GM21526 (cell line): ENCODE data around the gene KRTAP5-5.

Experiments
- ATAC-seq: cut with Tn5 transposase; IDR thresholded peaks from one replicate; pipeline ENCODE4 v1.9.1; 2021; ENCODE audit warnings: moderate library complexity; ENCODE audit not compliant: unreplicated experiment, low FRiP score

Gene KRTAP5-5

DNA sequence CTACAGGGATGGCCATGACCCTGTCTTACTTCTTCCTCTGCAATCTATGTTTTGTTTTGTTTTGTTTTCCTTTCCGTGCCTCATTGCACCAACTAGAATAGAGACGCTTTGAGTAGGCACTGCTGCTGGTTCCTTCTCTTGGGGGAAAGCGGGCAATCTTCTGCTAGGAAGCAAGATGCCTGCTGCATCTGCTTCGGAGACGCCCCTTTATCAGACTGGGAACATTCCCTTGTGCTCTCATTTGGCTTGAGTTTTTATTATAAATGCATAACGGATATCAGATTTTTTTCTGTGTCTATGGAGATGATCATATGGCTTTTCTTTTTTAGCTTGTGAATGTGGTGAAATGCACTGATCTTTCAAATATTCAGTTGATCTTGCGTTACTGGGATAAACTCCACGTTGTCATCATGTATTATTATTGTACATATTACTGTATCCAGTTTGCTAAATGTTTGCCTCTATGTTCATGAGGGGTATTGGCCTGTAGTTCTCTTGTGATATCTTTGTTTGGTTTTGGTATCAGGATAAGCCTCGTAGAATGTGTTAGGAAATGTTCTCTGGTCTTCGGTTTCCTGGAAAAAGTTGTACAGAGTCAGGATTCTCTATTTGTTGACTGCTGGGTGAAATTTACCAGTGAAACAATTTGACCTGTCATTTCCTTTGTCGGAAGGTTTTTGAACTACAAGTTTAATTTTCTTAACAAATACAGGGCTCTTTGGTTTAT, 44.0 kb downstream of the KRTAP5-5 start:
- ATAC-seq: no peak

- ATAC-seq: no peak
Observed at GRCh38 chr11:1674173-1675131, 44.9 kb downstream of the KRTAP5-5 start.

DNA sequence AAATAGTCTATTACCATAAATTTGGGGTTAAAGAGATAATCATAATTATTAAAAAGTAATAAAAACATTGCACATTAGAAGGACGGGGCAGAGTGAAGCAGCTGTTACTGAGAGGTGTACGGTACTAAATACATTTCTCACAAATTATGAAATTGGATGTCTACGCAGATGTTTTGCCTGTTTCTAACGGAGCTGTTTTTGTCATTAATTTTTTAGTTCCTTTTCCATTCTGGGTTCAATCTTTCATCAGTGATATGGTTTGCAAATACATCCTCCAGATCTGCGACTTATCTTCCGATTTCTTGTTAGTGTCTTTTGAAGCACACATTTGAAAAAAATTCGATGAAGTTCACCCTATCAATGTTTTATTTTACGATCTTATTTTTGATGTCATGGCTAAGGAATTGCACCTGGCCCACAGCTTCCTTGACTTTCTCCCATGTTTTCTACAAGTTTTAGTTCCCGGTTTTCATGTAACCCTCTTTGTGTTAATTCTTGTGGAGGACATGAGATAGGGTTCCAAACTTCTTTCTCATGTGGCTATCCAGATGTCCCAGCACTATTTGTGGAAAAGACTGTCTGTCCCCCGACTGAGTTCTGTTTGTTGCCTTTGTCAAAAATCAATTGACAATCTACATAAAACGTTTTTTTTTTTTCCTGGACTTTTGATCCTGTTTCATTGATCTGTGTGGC, 46.1 kb downstream of the KRTAP5-5 start:
- ATAC-seq: no peak

GRCh38 chr11:1676229-1676740, 46.7 kb downstream of the KRTAP5-5 start:
- ATAC-seq: no peak

DNA sequence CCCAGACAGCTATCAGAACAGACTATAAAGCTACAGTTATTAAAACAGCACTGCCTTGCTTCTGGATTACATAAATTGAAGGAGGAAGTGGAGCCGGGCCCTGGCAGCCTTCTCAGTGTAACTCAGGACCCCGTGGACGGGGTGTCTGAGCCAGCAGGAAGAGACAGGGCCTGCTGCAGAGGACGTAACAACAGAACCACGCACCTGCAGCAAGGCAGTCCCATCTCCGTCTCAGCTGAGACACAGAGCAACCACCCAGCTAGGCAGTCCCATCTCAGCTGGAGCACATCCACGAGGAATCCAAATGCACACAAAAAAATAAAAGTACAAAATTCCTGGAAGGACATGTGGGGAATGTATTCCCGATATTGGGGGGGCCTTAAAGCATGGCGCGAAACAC, 50.3 kb downstream of the KRTAP5-5 start:
- ATAC-seq: no peak
